Measurements from ENCODE around the gene ZNF497.

ZNF497 gene

GRCh38 chr19:58355215-58355796, 7.2 kb downstream of the ZNF497 start:
- H3K9me2 ChIP-seq (replicated peaks; ENCODE audit: insufficient read depth, low read length) = no peaks in the 10 kb centered on the region
- no peaks in the 10 kb centered on the region for H3K27me3 ChIP-seq (ENCODE audit: low read length)
- no peaks in the 10 kb centered on the region for H3K36me3 ChIP-seq (ENCODE audit: low read length)
- H3K79me2 ChIP-seq (ENCODE audit: insufficient read depth, low read length) = no peaks in the 10 kb centered on the region
- H4K20me1 ChIP-seq (ENCODE audit: low read depth, low read length) = no peaks in the 10 kb centered on the region
- H2AFZ ChIP-seq (ENCODE audit: low read depth, low read length, severe bottlenecking) = no peak overlapping the region
- 0 out of 2 replicates have a peak, but pooled peaks cover 5% of the 10 kb centered on the region for H3F3A ChIP-seq (ENCODE audit: insufficient read depth)
- H3K4me3 ChIP-seq (ENCODE audit: insufficient read depth, low read length, poor library complexity, severe bottlenecking) = no peak overlapping the region
- no peak overlapping the region for H3K4me2 ChIP-seq (ENCODE audit: low read depth, low read length, poor library complexity, severe bottlenecking)
- TF ChIP-seq EZH2phosphoT487 (conservative IDR thresholded peaks at IDR 0.05; ENCODE audit: low read length) = no peak
- TF ChIP-seq CTCF (IDR thresholded peaks at IDR 0.05; ENCODE audit: insufficient read depth, low read length, poor library complexity, severe bottlenecking) = no peak
- H3K27ac ChIP-seq (ENCODE audit: low read depth, low read length) = no peak overlapping the region
- H3K9me3 ChIP-seq (ENCODE audit: insufficient read depth, low read length) = no peaks in the 10 kb centered on the region
- H3K9ac ChIP-seq (ENCODE audit: low read length) = no peak overlapping the region

GRCh38 chr19:58354478-58355030, 8.0 kb downstream of the ZNF497 start:
- Histone ChIP-seq H3K27me3 (ENCODE audit: low read length) (no peaks in the 10 kb centered on the region), H3K9me2 (replicated peaks; ENCODE audit: insufficient read depth, low read length) (no peaks in the 10 kb centered on the region), H3K79me2 (ENCODE audit: insufficient read depth, low read length) (no peaks in the 10 kb centered on the region), H3K4me3 (ENCODE audit: insufficient read depth, low read length, poor library complexity, severe bottlenecking) (no peak overlapping the region), H2AFZ (ENCODE audit: low read depth, low read length, severe bottlenecking) (no peak overlapping the region), H3F3A (ENCODE audit: insufficient read depth) (no peaks in the 10 kb centered on the region), H3K4me2 (ENCODE audit: low read depth, low read length, poor library complexity, severe bottlenecking) (no peak overlapping the region), H4K20me1 (ENCODE audit: low read depth, low read length) (no peaks in the 10 kb centered on the region), H3K27ac (ENCODE audit: low read depth, low read length) (no peak overlapping the region), H3K9ac (ENCODE audit: low read length) (no peak overlapping the region), H3K9me3 (ENCODE audit: insufficient read depth, low read length) (no peaks in the 10 kb centered on the region), H3K36me3 (ENCODE audit: low read length) (no peaks in the 10 kb centered on the region)
- no peak for TF ChIP-seq CTCF (IDR thresholded peaks at IDR 0.05; ENCODE audit: insufficient read depth, low read length, poor library complexity, severe bottlenecking)
- no peak for TF ChIP-seq EZH2phosphoT487 (conservative IDR thresholded peaks at IDR 0.05; ENCODE audit: low read length)

GRCh38 chr19:58353717-58354477, 8.7 kb downstream of the ZNF497 start:
- no peaks in the 10 kb centered on the region for H3K27me3 ChIP-seq (ENCODE audit: low read length)
- H3K4me3 ChIP-seq (ENCODE audit: insufficient read depth, low read length, poor library complexity, severe bottlenecking) = no peak overlapping the region
- no peaks in the 10 kb centered on the region for H3K36me3 ChIP-seq (ENCODE audit: low read length)
- TF ChIP-seq EZH2phosphoT487 (conservative IDR thresholded peaks at IDR 0.05; ENCODE audit: low read length) (no peak), CTCF (IDR thresholded peaks at IDR 0.05; ENCODE audit: insufficient read depth, low read length, poor library complexity, severe bottlenecking) (no peak)
- H3K9me2 ChIP-seq (replicated peaks; ENCODE audit: insufficient read depth, low read length) = no peaks in the 10 kb centered on the region
- no peak overlapping the region for H3K27ac ChIP-seq (ENCODE audit: low read depth, low read length)
- no peaks in the 10 kb centered on the region for H3K79me2 ChIP-seq (ENCODE audit: insufficient read depth, low read length)
- H3K4me2 ChIP-seq (ENCODE audit: low read depth, low read length, poor library complexity, severe bottlenecking) = no peak overlapping the region
- H4K20me1 ChIP-seq (ENCODE audit: low read depth, low read length) = no peaks in the 10 kb centered on the region
- no peak overlapping the region for H3K9ac ChIP-seq (ENCODE audit: low read length)
- no peak overlapping the region for H2AFZ ChIP-seq (ENCODE audit: low read depth, low read length, severe bottlenecking)
- no peaks in the 10 kb centered on the region for H3F3A ChIP-seq (ENCODE audit: insufficient read depth)
- H3K9me3 ChIP-seq (ENCODE audit: insufficient read depth, low read length) = no peaks in the 10 kb centered on the region

All from SU-DHL-6 (cell line).